ENCODE results near the gene SNCG.
"Not testable (repeated sequence)": the region's sequence is repeated elsewhere in the genome, so short reads cannot be mapped to it uniquely, and the experiment has no call there.

DNA sequence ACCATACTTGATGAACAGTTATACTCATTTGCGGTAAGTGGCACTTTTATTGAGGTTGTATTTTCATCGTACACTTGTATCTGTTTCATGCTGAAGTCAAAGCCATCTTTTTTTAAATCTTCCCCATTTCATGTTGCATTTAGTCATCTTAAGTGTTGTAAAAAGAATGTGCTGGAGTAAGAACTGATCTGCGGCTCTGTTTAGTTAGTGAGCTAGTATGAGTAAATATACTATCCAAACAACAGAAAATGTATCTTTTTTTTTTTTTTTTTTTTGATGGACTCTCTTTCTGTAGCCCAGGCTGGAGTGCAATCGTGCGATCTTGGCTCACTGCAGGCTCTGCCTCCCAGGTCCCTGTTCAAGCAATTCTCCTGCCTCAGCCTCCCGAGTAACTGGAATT lies 49.3 kb downstream of the SNCG start:
- TF ChIP-seq, protein P1, sequence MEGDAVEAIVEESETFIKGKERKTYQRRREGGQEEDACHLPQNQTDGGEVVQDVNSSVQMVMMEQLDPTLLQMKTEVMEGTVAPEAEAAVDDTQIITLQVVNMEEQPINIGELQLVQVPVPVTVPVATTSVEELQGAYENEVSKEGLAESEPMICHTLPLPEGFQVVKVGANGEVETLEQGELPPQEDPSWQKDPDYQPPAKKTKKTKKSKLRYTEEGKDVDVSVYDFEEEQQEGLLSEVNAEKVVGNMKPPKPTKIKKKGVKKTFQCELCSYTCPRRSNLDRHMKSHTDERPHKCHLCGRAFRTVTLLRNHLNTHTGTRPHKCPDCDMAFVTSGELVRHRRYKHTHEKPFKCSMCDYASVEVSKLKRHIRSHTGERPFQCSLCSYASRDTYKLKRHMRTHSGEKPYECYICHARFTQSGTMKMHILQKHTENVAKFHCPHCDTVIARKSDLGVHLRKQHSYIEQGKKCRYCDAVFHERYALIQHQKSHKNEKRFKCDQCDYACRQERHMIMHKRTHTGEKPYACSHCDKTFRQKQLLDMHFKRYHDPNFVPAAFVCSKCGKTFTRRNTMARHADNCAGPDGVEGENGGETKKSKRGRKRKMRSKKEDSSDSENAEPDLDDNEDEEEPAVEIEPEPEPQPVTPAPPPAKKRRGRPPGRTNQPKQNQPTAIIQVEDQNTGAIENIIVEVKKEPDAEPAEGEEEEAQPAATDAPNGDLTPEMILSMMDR (IDR thresholded peaks at IDR 0.05; ENCODE audit: control extremely low read depth in 1 of 3, insufficient read depth in 1 of 3, low read depth in 1 of 3, low read length in 3 of 3): not testable (repeated sequence)
- TF ChIP-seq CEBPB (IDR thresholded peaks at IDR 0.05; ENCODE audit: low read depth, low read length); GTF2F1 (IDR thresholded peaks at IDR 0.05; ENCODE audit: borderline replicate concordance, low read depth, low read length); NRF1 (IDR thresholded peaks at IDR 0.05; ENCODE audit: low read depth, low read length); TAF1 (IDR thresholded peaks at IDR 0.05; ENCODE audit: low read depth, low read length): not testable (repeated sequence)

Data from H1 (cell line).